Heart left ventricle (tissue), 16 donors: ENCODE results near the gene HAUS8. TPM values are rescaled to one million over a fixed set of nuclear protein-coding genes. Genes with fewer than 3 reads are reported as not detected.

Experiments used
- ATAC-seq, 4 donors: fragments of 200-7000 bp; cut with Tn5 transposase; one replicate each; pipeline ENCODE4 v1.9.1; 2020 to 2022; ENCODE audit warnings: moderate library complexity in 4 of 4, mild to moderate bottlenecking in 3 of 4, moderate number of reproducible peaks in 1 of 4
- DNase-seq, 5 donors: peaks; one replicate each; pipeline ENCODE4 v3.0.0-alpha.2; 2020
- H3K27ac ChIP-seq, 12 donors: fragments of 200-600 bp; sonication (generic) in 4 of 12; one replicate each; pipeline versions ENCODE4 v1.5.0 to v1.8.0; 2016 to 2022; ENCODE audit warnings: mild to moderate bottlenecking in 2 of 12
- H3K27me3 ChIP-seq, 9 donors: fragments of 200-600 bp; sonication (generic) in 2 of 9; one replicate each; pipeline versions ENCODE4 v1.5.1 to v1.8.0; 2016 to 2022; ENCODE audit warnings: mild to moderate bottlenecking in 3 of 9
- H3K36me3 ChIP-seq, 9 donors: fragments of 200-600 bp; sonication (generic) in 2 of 9; one replicate each; pipeline versions ENCODE4 v1.5.0 to v1.8.0; 2018 to 2022; ENCODE audit warnings: mild to moderate bottlenecking in 2 of 9
- H3K4me1 ChIP-seq, 12 donors: fragments of 200-600 bp; sonication (generic) in 4 of 12; one replicate each; pipeline versions ENCODE4 v1.5.0 to v1.8.0; 2016 to 2022; ENCODE audit warnings: mild to moderate bottlenecking in 3 of 12
- H3K4me3 ChIP-seq, 12 donors: fragments of 200-600 bp; sonication (generic) in 4 of 12; one replicate each; pipeline versions ENCODE4 v1.5.0 to v1.8.0; 2017 to 2022; ENCODE audit warnings: mild to moderate bottlenecking in 9 of 12, moderate library complexity in 4 of 12
- H3K9me3 ChIP-seq, 12 donors: fragments of 200-600 bp; sonication (generic) in 4 of 12; one replicate each; pipeline versions ENCODE4 v1.5.0 to v1.8.0; 2016 to 2022; ENCODE audit warnings: mild to moderate bottlenecking in 1 of 12
- POLR2A ChIP-seq, 2 donors: fragments of 450-650 bp; IDR thresholded peaks; one replicate each; pipeline ENCODE4 v1.6.1; 2017; ENCODE audit warnings: antibody characterized with exemption in 2 of 2, mild to moderate bottlenecking in 2 of 2, moderate library complexity in 2 of 2
- WGBS, 4 donors: extraction: QIAGEN DNeasy Blood & Tissue Kit in 2 of 4; methylation state at CpG; one replicate each; pipeline versions ENCODE4 v1.1.5 to v1.1.7; 2013 to 2018; 5-methylcytosine and 5-hydroxymethylcytosine counted together
- intact Hi-C, 10 donors: fragments of 100-400 bp; cut with DNase I; formaldehyde crosslinking; loops; one replicate each; pipeline versions ENCODE4 v1.11.1 to v1.14.2; 2022
- polyA plus RNA-seq, 2 donors: library from polyadenylated mRNA; stranded (reverse); fragments of 200-250 nt; gene quantifications; one replicate each; pipeline ENCODE4 v1.2.3, GENCODE V29; 2013
- total RNA-seq, 9 donors: library from RNA; depleted of rRNA in 2 of 9; stranded (reverse); fragments of >200 nt in 2 of 9; fragmentation: NEBNext Ultra II Directional in 3 of 9; extraction: Animal tissue kit (Norgen Biotek cat#: 25700) in 3 of 9; gene quantifications; one replicate each; pipeline versions ENCODE4 v1.1.0 to v1.2.4, GENCODE V29; 2016 to 2023
- TF ChIP-seq, protein P1 (sequence below), 12 donors: fragments of 200-600 bp; sonication (generic) in 4 of 12; IDR thresholded peaks; one replicate each; pipeline versions ENCODE4 v1.5.0 to v1.8.0; 2018 to 2022; ENCODE audit warnings: antibody characterized with exemption in 12 of 12, mild to moderate bottlenecking in 5 of 12
- donor health status: ischemic (EF 13 %, LVEDD 7.1; RV severe dilation, severe dysfunction).
- donor health status: healthy with polysubstance abuse.
- donor health status: DM: no; HTN: yes; CAD: no.
- donor health status: DM: no; HTN: no; CAD: no.
- donor health status: ischemic (EF 25% LVEDD 6.9; RV normal size, moderate dysfunction).
- donor health status: ischemic (EF 25% LVEDD 5.7; RV mildly dilated, moderate dysfunction).
- donor health status: healthy.
- donor health status: DM: yes; HTN: yes; CAD: no.
- donor health status: ischemic (EF 35%, LVEDD 5.7; RV mildly dilated, moderate dysfunction).
- donor health status: nonischemic (EF 11% LVEDD 7.7; RV severe dilation, severe dysfunction).
- donor health status: DM: yes; HTN: yes; CAD: no.
- donor health status: PGD.
- donor health status: ischemic (EF 29% LVEDD 5.4; RV normal size, mild dysfunction).
- donor health status: nonischemic (EF 23%, LVEDD 6.1; RV moderate dilation, normal function).

Gene HAUS8
- total and polyA plus RNA-seq, 11 donors = 2.1 to 9.2 (median 4.7) TPM

DNA sequence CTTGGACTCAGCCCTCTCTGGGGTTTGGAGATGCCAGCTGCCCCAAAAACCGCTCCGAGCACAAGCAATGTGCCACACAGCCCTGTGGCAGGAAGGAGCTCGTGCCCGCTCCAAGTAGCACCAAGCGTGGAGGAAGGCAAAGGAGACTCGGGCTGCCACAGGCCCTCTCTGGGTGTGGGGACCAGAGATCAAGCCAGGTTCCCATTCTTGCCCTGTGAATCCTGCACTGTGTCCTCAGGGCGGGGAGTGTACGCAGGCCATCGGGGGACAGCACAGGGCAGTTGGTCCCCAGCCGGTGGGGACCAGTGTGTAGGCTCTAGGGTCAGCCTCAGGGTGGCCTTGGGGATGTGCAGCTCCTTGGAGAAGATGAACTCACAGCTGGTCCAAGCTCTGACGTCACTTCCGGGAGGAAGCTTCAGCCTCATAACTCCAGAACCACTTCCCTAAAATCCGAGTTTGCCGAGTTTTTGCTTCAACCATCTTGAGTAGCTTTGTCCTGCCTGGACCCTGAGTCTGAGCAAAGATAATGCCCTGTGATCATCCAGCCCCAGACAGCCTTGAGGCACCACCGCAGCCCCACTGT, 39.3 kb downstream of the HAUS8 start:
- ATAC-seq = peak in 2 of 4 donors; percentile 36 to 44
- Histone ChIP-seq H3K36me3 (no peaks in the 10 kb centered on the region), H3K27ac (no peak overlapping the region), H3K9me3 (no peaks in the 10 kb centered on the region), H3K4me3 (no peak overlapping the region), H3K27me3 (no peaks in the 10 kb centered on the region), H3K4me1 (peaks cover 0 to 11% (median 0%) of the 10 kb centered on the region in 12 donors)
- intact Hi-C loops = no loop called here
- WGBS, 4 donors = 77 to 86% (median 78%) methylated on average over 13 to 15 of the region's 15 CpGs
- TF ChIP-seq POLR2A (IDR thresholded peaks at IDR 0.05) = no peak
- TF ChIP-seq, protein P1, sequence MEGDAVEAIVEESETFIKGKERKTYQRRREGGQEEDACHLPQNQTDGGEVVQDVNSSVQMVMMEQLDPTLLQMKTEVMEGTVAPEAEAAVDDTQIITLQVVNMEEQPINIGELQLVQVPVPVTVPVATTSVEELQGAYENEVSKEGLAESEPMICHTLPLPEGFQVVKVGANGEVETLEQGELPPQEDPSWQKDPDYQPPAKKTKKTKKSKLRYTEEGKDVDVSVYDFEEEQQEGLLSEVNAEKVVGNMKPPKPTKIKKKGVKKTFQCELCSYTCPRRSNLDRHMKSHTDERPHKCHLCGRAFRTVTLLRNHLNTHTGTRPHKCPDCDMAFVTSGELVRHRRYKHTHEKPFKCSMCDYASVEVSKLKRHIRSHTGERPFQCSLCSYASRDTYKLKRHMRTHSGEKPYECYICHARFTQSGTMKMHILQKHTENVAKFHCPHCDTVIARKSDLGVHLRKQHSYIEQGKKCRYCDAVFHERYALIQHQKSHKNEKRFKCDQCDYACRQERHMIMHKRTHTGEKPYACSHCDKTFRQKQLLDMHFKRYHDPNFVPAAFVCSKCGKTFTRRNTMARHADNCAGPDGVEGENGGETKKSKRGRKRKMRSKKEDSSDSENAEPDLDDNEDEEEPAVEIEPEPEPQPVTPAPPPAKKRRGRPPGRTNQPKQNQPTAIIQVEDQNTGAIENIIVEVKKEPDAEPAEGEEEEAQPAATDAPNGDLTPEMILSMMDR (IDR thresholded peaks at IDR 0.05) = no peak
- peak in 3 of 5 donors; percentile 29 to 51 (median 39) for DNase-seq

- Histone ChIP-seq H3K9me3 (no peaks in the 10 kb centered on the region), H3K4me3 (no peak overlapping the region), H3K27me3 (peaks cover 0 to 18% (median 10%) of the 10 kb centered on the region in 9 donors), H3K4me1 (peaks cover 0 to 11% (median 0%) of the 10 kb centered on the region in 12 donors), H3K36me3 (no peaks in the 10 kb centered on the region), H3K27ac (no peak overlapping the region)
- intact Hi-C loops = no loop called here
- no peak for DNase-seq
- no peak for TF ChIP-seq POLR2A (IDR thresholded peaks at IDR 0.05)
- TF ChIP-seq, protein P1 (IDR thresholded peaks at IDR 0.05) = no peak
- ATAC-seq = no peak
- WGBS, 4 donors = 86 to 88% (median 88%) methylated on average over 6 of the region's 6 CpGs
These were observed 43.5 kb downstream of the HAUS8 start for GRCh38 chr19:17031741-17032140.

DNA sequence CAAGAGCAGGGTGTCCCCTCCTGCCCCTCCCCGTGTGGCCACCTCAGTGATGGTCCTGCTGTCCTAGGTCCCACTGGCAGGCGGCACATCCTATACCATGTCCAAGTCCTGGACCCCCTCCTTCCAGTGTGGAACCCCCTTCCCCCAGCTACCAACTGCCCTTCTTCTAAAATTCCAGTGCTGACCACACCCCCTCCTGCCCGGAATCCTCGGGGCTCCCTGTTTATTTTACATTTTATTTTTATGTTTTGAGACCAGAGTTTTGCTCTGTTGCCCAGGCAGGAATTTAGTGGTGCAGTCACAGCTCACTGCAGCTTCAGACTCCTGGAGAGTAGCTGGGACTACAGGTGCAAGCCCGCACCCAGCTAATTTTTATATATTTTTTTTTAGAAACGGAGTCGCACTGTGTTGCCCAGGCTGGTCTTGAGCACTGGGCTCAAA, 47.7 kb downstream of the HAUS8 start:
- H3K27ac ChIP-seq = peak overlapping the region in 3 of 12 donors; percentile 8 to 72 (median 47)
- intact Hi-C loops = no loop called here
- H3K9me3 ChIP-seq = peaks cover 0 to 22% (median 11%) of the 10 kb centered on the region in 12 donors

More for the DNA sequence above, 47.7 kb downstream of the HAUS8 start:
- TF ChIP-seq POLR2A (IDR thresholded peaks at IDR 0.05) = no peak
- TF ChIP-seq, protein P1 (IDR thresholded peaks at IDR 0.05) = no peak
- Histone ChIP-seq H3K36me3 (no peaks in the 10 kb centered on the region), H3K4me3 (no peak overlapping the region), H3K4me1 (peaks cover 0 to 17% (median 0%) of the 10 kb centered on the region in 12 donors), H3K27me3 (peaks cover 3 to 45% (median 29%) of the 10 kb centered on the region in 9 donors)
- DNase-seq (no peak), ATAC-seq (no peak)
- 51 to 60% (median 57%) methylated on average over 7 of the region's 7 CpGs for WGBS, 4 donors
